Measurements from ENCODE around the gene C5AR1.
A peak's percentile ranks its signal among the peaks of the same experiment; 100 is the strongest.
"Not testable (repeated sequence)": the region's sequence is repeated elsewhere in the genome, so short reads cannot be mapped to it uniquely, and the experiment has no call there.

C5AR1 gene

DNA sequence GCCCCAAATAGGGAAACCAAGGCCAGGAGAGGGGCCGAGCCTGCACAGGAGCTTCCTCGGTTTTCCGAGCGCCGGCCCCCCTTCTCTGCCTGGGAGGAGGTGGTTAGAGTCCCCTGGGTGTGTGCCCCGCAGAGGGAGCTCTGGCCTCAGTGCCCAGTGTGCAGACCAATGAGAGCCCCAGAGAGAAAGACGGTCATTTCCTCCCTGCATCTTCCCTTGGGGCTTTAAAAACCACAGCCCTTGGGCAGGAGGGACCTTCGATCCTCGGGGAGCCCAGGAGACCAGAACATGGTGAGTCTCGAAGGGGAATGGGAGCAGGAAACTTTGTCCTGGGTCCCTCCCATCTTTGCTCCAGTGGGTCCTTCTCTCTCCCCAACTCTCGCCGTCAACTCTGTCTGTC lies at the start of gene C5AR1:
Gene C5AR1 (plus strand): TSS at position 254 of the 400 bp plus-strand sequence. CDS start 35 bp downstream, at position 289.
- FAIRE-seq = no peak

DNA sequence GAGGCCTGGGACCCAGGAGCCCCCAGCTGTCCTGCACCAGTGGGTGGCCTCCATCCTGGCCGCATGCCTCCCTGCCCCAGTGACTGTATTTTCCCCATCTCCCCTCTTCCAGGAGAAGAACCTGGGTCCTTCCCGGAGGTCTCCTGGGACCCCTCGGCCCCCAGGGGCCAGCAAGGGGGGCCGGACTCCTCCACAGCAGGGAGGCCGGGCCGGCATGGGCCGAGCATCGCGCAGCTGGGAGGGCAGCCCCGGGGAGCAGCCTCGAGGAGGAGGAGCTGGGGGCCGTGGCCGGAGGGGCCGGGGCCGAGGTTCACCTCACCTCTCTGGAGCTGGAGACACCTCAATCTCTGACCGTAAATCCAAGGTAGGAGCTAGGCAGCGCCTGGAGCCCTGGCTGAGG lies 49.2 kb upstream of the C5AR1 start:
- FAIRE-seq = no peak

- not testable (repeated sequence) for FAIRE-seq
Measured at GRCh38 chr19:47261946-47262793, 47.5 kb upstream of the C5AR1 start.

GRCh38 chr19:47264629-47265028 lies 45.0 kb upstream of the C5AR1 start:
- FAIRE-seq = no peak

GRCh38 chr19:47266401-47266941 lies 43.2 kb upstream of the C5AR1 start:
- no peak for FAIRE-seq

DNA sequence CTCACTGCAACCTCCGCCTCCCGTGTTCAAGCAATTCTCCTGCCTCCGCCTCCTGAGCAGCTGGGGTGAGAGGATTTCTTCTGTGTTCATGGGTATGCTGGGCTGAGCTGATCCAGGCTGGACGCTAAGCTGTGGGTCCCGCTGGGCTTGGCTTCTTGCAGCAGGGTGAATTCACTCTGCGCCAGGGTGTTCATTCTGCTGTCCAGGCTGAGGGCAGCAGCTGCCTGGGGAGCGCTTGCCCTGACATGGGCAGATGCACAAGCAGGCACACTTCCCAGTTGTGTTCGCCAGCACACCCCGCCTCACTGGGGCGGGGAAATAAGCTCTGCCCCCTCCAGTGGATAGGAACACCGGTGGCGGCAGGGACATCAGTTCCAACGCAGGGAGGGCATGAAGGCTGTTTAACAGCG lies 42.3 kb upstream of the C5AR1 start:
- no peak for FAIRE-seq

GRCh38 chr19:47268028-47268427 lies 41.6 kb upstream of the C5AR1 start:
- no peak for FAIRE-seq

GRCh38 chr19:47269596-47269995 lies 40.1 kb upstream of the C5AR1 start:
- no peak for FAIRE-seq

GRCh38 chr19:47270408-47270807 lies 39.3 kb upstream of the C5AR1 start:
- no peak for FAIRE-seq

DNA sequence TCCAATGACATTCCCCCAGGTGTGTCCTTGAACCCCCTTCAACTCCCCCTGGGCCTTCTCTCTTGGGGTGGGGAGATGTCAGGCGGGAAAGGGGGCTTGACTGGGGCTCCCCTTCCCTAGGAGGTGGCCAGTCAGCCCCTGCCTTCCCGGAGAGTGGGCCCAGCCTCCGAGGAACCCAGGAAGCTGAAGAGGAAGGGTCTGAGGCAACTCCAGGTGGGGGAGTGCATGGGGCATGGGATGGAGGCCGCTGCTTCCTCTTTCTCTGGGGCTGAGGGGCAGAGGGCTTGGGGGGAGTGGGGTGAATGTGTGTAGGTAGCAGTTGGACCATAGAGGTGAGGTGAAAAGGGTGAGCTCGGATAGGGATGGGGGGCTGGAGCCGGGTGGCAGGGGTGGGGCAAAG lies 37.7 kb upstream of the C5AR1 start:
- no peak for FAIRE-seq

DNA sequence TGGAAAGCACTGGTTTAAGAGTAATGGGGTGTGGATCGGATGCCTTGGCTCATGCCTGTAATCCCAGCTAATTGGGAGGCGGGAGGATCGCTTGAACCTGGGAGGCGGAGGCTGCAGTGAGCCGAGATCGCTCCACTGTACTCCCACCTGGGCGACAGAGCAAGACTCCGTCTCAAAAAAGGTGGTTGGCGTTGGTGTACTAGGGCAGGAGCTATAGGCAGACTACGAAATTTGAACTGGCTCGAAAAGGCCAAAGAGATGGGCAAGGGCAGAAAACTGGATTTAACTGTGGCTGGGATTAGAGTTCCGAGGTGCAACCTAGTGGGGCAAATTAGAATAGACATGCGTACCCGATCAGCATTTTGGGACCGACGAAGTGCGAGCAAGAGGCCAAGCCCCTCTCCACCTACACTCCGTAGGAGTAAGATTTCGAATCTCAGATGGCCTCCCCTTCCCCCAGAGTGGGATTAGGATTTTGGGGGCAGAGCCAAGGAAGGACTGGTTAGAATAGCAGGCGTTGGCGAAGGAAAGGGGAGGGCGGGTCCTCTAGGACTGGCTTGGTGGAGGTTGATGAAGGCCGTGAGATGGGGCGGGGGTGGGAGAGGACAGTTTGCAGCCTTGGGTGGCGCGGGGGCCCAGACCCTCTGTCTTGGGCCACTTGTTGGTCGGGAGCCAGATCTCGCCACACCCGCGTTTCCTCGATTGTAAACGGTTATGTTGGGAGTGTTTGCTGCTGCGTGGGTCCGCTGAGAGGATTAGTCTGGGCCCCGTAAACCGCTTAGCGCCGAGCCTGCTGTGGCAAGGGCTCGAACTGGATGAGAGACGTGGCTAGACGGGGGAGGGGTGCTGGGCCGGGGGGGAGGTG lies 37.0 kb upstream of the C5AR1 start:
- FAIRE-seq = no peak

GRCh38 chr19:47273313-47274070 lies 36.2 kb upstream of the C5AR1 start:
- FAIRE-seq = peak; percentile 72

- no peak for FAIRE-seq
Measured at GRCh38 chr19:47274071-47274890, 35.4 kb upstream of the C5AR1 start, which contains the start of gene INAFM1. INAFM1 (plus strand) TSS chr19:47274885; CDS start chr19:47274920, 35 bp downstream.

- no peak for FAIRE-seq
Measured at GRCh38 chr19:47274891-47275761, 34.5 kb upstream of the C5AR1 start.

- FAIRE-seq = no peak
Measured at GRCh38 chr19:47275791-47276461, 33.7 kb upstream of the C5AR1 start.

- not testable (repeated sequence) for FAIRE-seq
Measured at GRCh38 chr19:47276513-47276912, 33.1 kb upstream of the C5AR1 start.

DNA sequence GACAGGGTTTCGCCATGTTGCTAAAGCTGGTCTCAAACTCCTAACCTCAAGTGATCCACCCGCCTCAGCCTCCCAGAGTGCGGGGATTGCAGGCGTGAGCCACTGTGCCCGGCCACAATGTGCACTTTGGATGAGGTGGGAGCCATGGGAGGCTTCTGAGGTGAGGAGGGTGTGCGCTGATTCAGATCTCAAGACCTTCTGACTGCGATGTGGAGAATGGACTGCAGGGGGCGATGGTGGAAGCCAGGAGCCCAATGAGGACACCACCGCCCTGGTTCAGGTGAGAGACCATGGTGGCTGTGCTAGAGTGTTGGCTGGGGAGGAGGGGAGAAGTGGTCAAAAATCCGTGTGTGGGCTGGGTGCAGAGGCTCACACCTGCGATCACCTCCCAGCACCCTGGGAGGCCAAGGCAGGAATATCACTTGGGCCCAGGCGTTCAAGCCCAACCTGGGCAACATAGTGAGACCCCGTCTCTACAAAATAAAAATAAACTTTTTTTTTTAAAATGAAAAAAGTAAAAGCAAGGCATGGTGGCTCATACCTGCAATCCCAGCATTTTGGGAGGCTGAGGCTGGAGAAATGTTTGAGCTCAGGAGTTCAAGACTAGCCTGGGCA lies 29.4 kb upstream of the C5AR1 start:
- no peak for FAIRE-seq

DNA sequence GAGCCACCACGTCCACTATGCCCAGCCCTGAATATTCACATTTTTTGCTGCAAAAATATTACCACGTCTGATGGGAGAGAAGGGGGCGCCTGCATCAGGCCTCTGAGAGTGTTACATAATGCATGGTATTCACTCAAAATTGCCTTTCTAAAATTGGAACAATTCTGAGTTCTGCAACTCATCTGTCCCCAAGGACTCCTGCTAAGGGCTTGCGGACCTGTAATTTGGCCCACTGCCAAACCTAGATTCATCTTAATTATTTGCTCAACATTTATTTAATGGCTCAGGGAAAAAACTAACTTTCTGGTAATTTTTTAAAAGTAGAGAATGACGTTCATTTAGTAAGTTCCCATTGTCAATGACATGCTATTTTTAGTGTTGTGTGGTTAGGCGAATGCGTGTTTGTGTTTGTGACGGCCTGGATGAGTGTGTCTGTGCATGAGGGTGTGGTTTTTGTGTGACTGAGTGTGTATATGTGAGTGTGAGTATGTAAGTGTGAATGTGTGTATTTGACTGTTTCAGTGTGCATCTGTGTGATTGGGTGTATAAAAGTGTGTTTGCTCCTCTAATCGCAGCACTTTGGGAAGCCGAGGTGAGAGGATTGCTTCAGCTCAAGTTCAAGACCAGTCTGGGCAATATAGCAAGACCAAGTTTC lies 26.1 kb upstream of the C5AR1 start:
- no peak for FAIRE-seq

DNA sequence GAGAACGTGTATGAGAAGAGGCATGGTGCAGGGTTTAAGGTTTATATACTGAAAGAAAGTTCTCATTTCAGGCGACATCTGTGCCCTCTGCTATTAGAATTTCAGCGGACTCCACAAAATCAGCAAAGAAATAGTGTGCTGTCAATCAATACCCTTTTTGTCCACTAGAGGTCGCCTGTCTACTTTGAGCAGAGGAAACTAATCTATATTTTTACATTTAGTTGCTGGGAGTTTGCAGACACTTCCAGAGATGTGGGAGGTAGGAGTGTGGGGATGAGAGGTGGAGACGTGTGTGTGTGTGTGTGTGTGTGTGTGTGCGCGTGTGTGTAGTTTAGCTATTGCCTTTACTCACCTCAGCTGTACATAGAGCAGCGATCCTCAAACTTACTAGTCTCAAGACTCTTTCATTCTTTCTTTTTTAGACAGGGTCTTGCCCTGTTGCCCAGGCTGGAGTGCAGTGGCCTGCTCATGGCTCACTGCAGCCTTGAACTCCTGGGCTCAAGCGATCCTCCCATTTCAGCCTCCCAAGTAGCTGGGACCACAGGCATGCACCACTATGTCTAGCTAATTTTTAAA lies 25.2 kb upstream of the C5AR1 start:
- peak; percentile 34 for FAIRE-seq

Measured in A204.1 (cell line).